GM08714 (cell line): ENCODE results near the gene DLX2.

Experiments used
- H3K4me3 ChIP-seq: fragments of 200-500 bp; sonication (Bioruptor generic); 2 replicates; pipeline ENCODE4 v1.5.1; 2014; ENCODE audit warnings: mild to moderate bottlenecking, low read length, inconsistent platforms
- ZNF274 ChIP-seq: IDR thresholded peaks from 2 replicates; pipeline ENCODE4 v1.6.1; 2012; ENCODE audit warnings: mild to moderate bottlenecking, low read depth, low read length

The DLX2 gene

DNA sequence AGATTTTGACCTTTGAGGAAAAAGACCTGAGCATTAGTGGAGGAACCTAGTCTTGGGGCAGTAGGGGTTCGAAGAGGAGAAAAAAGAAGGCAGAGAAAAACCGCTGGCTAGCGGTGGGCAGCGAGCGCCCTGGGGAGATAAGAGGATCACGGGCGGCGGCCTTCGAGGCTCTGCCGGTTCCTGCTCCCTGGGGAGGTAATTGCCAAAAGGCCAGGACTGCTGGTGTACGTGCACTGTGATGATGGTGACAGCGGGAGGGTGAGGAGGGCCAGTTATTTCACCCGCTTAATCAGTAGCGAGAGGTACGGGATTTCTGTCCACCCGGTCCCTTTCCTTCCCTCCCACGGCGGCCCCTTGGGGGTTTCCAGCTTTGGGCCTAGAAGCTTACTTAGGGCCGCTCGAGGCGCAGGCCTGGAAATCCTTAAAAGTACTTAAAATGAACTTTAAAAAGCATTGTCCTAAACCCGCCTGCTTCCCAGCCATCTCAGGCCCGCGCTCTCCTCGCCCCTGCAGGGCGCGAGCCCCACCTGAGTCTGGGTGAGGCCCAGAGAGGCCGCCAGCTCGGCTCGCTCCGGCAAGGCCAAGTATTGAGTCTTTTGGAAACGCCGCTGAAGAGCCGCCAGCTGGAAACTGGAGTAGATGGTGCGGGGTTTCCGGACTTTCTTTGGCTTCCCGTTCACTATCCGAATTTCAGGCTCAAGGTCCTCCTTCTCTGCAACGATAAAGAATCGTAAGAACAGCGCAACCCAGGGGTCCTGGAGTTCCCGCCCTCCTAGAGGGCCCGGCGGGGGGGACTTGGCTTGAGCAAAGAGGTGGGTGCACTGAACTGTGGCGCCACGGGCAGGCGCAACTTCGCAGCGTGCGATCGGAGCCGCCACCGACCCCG lies 1.5 kb downstream of the DLX2 start:
- H3K4me3 ChIP-seq: peak overlapping the region; percentile 56; the same call in 1 of the 2 replicates
- TF ChIP-seq ZNF274: no peak

DNA sequence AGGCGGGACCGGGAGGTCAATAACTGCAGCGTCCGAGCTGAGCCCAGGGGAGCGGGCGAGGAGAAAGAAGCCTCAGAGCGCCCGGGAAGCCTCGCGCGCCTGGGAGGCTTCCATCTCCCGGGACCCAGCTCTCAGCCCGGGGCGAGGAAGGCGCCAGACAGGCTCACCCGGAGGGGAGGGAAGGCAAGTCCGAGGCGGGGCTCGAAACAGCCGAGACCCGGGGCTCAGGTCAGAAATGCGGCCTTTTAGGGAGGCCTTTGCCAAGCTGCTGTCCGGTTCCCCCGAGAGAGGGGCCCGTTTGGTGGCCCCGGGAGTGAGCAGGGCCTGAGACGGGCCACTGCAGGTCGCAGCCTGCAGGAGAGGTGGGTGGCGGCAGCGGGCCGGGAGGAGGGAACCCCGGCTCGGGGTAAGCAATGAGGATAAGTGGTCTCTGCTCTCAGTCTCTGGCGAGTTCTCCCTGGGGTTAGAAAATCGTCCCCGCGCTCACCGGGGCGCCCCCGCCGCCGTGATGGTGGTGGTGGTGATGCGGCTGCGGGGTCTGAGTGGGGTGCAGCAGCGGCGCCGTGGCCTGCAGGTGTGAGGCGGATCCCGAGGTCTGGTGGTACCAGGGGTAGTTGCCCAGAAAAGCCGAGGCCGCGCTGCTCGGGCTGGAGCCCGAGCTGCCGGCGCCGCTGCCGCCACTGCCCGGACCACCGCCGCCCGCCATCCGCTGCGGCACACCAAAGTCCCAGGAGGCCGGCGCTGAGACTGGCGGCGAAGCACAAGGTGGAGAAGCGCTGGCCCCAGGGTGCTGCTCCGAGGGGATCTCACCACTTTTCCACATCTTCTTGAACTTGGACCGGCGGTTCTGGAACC lies 2.4 kb downstream of the DLX2 start:
- TF ChIP-seq ZNF274: no peak
- no peak overlapping the region; the same call in 1 of the 2 replicates for H3K4me3 ChIP-seq

DNA sequence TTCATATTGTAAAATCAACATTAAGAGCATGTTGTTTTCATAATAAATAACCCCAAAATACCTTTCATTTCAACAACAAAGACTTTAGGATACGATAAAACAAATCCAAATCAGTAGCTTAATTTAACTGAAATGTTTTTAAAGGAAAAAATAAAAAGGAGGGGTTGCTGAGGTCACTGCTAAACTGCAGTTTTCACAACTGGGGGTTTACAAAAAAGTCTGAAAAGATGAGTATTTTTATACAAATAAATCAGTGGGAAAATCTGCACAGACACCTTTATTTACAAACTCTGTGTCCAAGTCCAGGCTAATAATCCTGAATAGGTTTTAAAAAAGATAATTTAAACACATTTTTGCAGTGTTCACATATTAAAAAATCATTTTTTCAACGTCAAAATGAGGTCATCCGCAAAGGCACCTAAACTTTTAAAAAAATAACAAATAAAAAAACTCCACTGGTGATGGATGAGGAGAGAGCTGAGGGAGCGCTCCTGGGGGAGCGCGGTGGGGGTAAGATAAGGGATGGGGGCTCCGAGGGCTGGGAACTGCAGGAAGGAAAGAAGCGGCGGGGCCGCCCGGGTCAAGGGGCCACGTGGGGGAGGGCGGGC lies 3.1 kb downstream of the DLX2 start:
- no peak overlapping the region for H3K4me3 ChIP-seq
- no peak for TF ChIP-seq ZNF274

DNA sequence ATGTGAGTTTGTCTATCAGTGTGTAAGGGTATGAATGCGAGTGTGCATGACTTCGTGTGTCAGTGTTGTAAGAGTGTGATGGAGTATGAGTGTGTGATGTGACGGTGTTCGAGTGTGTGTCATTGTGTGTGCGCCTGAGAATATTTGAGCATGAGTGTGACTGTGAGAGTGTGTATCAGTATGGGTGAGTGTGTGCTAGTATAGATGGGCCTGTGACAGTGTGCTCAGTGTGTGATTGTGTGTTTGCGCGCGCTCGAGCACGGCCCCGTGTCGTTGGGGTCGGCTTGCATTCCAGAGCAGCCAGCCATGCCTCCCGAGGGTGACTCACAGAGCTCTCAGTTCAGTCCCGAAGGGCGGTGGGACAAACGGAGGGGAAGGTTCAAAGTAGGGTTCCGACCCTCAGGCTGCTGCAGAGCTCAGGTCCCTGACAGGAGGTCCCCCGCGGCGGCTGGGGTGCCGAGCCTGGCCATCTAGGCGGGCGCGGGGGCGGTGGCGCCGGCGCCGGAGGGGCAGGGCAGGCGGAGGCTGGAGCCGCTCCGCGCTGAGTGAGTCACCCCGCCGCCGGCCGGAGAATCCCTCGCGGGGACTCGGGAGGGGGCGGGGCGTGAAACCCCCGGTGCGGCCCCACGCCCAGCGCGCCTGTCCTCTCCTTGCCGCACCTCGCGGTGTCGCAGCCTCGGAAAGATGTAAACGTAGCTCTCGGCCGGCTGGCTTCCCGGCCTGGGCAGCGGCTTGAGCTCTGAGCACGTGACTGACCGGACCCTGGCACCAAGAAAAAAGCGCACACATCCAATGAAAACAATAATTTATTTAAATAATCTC lies 3.8 kb downstream of the DLX2 start:
- no peak for TF ChIP-seq ZNF274
- H3K4me3 ChIP-seq: no peak overlapping the region; the same call in 1 of the 2 replicates

DNA sequence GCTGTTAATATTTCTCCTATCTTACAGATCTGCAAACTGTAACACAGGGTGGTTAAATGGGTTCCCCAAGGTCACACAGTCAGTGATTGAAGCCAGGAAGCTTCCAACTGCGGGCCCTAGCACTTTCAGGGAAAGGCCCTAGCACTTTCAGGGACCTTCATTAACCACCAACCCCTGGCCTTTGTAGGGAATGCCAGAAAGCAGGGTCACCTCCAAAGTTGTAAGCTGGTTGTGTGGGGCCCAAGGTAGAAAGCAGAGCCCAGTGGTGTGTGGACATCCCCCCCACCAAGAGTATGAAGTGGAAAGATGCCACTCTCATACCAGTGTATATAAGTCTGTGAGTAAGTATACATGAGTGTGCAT lies 4.4 kb downstream of the DLX2 start:
- H3K4me3 ChIP-seq: no peak overlapping the region
- no peak for TF ChIP-seq ZNF274

DNA sequence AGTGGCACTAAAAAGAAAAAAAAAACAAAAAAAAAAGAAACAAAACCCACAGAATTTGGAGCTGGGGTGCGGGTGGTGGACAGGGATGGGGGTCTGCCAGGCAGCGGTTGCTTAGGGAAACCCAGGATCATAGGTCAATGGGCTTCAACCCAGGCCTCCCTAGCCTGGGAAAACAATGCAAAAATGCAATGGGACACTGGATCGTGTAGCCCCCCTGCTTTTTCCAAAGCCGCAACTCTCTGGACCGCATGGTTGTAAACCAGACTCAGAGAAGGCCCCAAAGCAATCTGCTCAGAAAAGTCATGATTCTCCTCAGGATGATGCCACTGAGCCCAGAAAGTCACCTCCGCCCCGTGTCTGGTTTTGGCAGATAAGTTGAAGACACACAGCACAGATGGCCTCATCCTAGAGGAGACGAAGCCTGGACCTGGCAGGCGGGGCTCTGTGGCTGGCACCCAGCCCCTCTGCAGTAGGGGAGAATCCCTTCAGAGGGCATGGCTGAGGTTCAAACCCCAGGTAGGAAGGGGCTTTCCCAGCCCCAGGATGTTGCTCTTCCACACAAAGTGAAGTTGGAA lies 5.1 kb downstream of the DLX2 start:
- TF ChIP-seq ZNF274: no peak
- H3K4me3 ChIP-seq: no peak overlapping the region

DNA sequence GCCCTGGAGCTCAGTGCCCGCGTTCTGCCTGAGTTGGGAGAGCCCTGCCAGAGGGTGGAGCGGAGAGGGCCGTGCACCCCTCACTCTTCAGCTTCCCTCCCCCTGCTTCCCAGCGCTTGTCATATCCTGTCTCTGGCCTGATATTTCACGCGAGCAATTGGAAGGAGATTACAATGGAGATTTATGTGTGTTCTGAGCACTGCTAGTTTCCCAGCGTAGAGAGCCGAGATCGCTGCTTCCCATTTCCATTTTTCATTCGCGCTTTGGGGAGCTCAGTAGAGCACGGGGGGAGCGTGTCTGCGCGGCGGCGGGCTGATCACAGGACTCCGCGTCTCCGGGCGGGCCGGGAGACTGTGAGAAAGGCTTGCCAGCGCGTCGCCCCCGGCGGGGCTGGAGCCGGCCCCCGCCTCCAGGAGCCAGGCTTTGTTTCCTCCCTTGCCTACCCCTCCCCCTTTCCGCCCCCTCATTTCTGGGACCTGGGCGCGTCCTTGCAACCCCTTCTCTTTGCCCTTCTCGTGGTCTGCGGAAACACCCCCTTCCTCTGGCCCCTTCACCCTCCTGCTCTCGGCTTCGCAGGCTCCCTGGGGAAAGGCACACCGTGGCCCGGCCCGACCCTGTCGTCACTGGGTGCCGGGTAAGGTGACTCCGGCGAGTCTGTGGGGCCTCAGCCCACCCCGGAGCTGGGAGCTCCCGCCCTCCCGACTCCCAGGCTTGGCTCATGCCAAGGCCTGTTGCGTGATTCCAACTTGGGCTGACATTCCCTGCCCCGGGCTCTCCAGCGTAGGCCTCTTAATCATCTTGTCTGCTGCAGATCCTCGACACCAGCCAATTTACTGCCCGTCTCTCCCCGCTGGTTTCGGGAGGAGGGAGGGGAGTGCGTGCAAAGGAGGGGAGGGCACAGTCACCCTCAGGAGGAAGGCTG lies 5.8 kb downstream of the DLX2 start:
- no peak for TF ChIP-seq ZNF274
- H3K4me3 ChIP-seq: peak overlapping the region; percentile 7; the same call in 1 of the 2 replicates

DNA sequence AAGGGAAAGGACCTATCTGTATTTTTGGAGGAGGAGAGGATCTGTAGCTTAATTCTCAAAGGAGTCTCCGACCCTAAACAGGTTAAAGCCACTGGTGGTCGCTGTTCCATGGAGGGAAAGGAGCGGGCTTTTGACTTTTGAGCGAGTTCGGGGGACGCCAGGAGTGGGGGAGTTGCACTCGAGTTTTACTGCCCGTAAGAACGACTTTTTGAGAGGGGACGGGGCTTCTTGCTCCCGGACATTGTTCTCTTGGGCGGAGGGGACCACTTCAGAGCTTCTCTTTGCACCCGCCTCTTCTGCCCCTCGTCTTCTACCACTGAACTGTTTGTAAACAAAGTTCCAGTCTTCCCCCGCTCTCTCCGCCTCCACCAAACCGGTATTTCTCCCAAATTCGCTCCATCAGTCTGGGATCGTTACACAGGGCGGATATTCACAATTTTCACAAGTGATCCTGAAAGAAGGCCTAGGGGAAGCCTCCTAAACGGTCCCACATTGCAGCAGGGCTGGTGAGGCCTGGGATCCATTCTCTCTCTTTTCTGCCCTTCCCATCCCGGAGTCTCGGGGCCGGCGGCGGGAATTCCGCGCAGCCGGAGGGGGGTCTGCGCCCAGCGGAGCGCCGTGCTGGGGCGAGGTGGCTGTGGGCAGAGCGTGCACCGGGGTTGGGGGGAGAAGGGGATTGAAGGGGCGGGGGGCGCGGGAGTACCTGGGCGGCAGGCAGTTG lies 6.6 kb downstream of the DLX2 start:
- H3K4me3 ChIP-seq: peak overlapping the region; percentile 2; the same call in 1 of the 2 replicates
- no peak for TF ChIP-seq ZNF274

DNA sequence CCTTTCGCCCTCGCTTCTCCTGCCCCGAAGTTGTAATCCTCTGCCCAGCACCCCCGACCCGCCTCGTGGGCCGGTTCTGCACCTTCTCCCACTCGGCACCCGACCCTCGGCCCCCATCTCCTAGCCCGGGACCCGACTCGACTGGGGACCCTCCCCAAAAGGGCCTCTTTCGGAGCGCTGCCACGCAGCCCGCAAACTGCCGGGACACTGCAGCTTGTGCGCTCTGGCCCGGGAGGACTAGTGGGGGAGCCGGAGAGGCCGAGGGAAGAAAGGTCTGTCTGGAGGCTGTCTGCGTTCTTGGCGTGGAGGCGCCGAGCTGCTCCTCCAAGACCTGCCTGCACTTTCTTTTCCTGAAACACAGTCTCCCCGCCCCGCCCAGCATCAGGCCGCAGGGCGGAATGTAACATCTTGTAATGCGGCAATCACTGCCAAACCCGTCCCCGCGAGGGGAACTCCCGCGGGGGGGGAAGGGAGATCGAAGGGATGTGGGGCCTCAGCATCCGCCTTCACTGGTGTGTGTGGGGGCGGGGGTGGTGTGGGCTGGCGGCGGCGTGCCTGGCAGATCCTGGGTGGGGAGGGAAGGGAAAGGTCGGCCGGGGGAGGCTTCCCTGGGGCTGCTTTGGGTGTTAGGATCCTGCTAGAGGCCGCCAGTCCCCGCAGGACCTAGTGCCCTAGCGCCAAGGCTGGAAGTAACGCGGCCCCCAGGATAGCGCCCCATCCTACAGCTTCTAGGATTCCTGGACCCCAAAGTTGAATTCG lies 7.4 kb downstream of the DLX2 start:
- no peak for TF ChIP-seq ZNF274
- H3K4me3 ChIP-seq: peak overlapping the region; percentile 47

DNA sequence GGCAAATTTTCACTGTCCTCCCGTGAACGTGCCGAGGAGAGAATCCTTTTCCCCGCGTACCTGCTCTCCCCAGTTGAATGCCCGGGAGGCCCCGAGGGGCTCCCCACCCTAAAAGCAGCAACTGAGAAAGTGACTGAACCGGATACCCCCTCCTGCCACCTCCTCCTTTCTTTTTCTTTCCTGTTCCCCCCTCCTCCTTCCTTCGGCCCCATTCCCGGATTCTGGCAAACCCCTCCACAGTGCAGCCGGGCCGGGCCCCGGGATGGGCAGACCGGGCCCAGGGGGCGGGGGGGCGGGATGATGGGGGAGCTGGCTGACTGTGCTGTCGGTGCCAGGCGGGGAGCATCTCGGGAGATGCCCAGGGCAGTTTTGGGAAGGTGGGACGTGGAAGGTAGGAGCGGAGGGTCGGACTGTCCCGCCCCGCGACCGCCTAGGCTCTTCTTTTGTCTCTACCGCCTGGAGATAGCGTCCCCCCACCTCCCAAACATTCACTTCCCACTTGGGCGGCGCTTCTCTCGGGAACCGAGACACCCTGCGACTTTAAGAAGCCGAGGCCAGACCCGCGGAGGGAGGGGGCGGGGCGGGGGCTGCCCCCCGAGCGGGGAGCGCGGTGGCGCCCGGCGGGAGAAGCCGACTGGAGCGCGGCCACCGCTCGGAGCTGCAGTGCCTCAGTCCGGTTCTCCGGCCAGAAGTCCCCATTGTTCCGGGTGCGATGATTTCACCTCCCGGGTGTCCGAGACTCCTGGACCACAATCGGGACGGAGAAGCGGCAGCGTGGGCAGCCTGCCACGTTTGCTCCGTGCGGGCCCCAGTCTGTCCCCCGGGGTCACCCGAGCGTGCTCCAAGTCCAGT lies 8.2 kb downstream of the DLX2 start:
- TF ChIP-seq ZNF274: no peak
- peak overlapping the region; percentile 47 for H3K4me3 ChIP-seq
